Progenitor cell of endocrine pancreas (in vitro differentiated cells): ENCODE measurements around the gene GNB1L. TPM values are rescaled to one million over a fixed set of nuclear protein-coding genes. Genes with fewer than 3 reads are reported as not detected.
A peak's percentile ranks its signal among the peaks of the same experiment; 100 is the strongest.

Experiments used
- DNase-seq: peaks from one replicate; pipeline ENCODE4 v3.0.0; 2021; ENCODE audit warnings: low spot score; ENCODE audit not compliant: unreplicated experiment
- H3K27ac Mint-ChIP-seq: 2 replicates; pipeline ENCODE4 v1.8.0; 2021; ENCODE audit warnings: mild to moderate bottlenecking, moderate library complexity, mixed read lengths
- H3K27me3 Mint-ChIP-seq: 2 replicates; pipeline ENCODE4 v1.8.0; 2021; ENCODE audit warnings: mixed read lengths
- H3K36me3 Mint-ChIP-seq: 2 replicates; pipeline ENCODE4 v1.8.0; 2022; ENCODE audit warnings: mixed read lengths; ENCODE audit not compliant: insufficient read depth
- H3K4me1 Mint-ChIP-seq: 2 replicates; pipeline ENCODE4 v1.8.0; 2021; ENCODE audit warnings: low read depth, mixed read lengths
- H3K4me3 Mint-ChIP-seq: 2 replicates; pipeline ENCODE4 v1.8.0; 2021; ENCODE audit warnings: low read depth, mild to moderate bottlenecking, moderate library complexity, mixed read lengths
- H3K9me3 Mint-ChIP-seq: 2 replicates; pipeline ENCODE4 v1.8.0; 2021; ENCODE audit warnings: low read depth, mixed read lengths
- CTCF ChIP-seq: fragments of 200-600 bp; sonication (generic); IDR thresholded peaks from one replicate; pipeline ENCODE4 v1.5.0; 2021; ENCODE audit warnings: antibody characterized with exemption, mild to moderate bottlenecking; ENCODE audit not compliant: unreplicated experiment
- total RNA-seq: library from RNA; stranded (reverse); gene quantifications from 2 replicates; pipeline ENCODE4 v1.2.1, GENCODE V29; 2021

The GNB1L gene
- total RNA-seq, 1 donor from 2014 or later: 9.9 TPM

GRCh38 chr22:19753090-19753842 lies 101.4 kb downstream of the GNB1L start:
- TF ChIP-seq CTCF: peak; percentile 17
- H3K27me3 Mint-ChIP-seq: peaks cover 59% of the 10 kb centered on the region
- H3K4me3 Mint-ChIP-seq: no peak overlapping the region
- peaks cover 11% of the 10 kb centered on the region for H3K4me1 Mint-ChIP-seq
- no peak overlapping the region for H3K27ac Mint-ChIP-seq
- H3K9me3 Mint-ChIP-seq: no peaks in the 10 kb centered on the region
- H3K36me3 Mint-ChIP-seq: no peaks in the 10 kb centered on the region
- DNase-seq: no peak

GRCh38 chr22:19751497-19752245 lies 103.0 kb downstream of the GNB1L start:
- TF ChIP-seq CTCF: no peak
- H3K4me3 Mint-ChIP-seq: no peak overlapping the region
- no peak for DNase-seq
- H3K36me3 Mint-ChIP-seq: no peaks in the 10 kb centered on the region
- H3K27ac Mint-ChIP-seq: no peak overlapping the region
- H3K27me3 Mint-ChIP-seq: peaks cover 50% of the 10 kb centered on the region
- H3K4me1 Mint-ChIP-seq: peaks cover 11% of the 10 kb centered on the region
- H3K9me3 Mint-ChIP-seq: no peaks in the 10 kb centered on the region

- TF ChIP-seq CTCF: no peak
- no peaks in the 10 kb centered on the region for H3K9me3 Mint-ChIP-seq
- no peak for DNase-seq
- H3K27ac Mint-ChIP-seq: no peak overlapping the region
- H3K36me3 Mint-ChIP-seq: no peaks in the 10 kb centered on the region
- H3K4me1 Mint-ChIP-seq: peaks cover 10% of the 10 kb centered on the region
- H3K4me3 Mint-ChIP-seq: no peak overlapping the region
- H3K27me3 Mint-ChIP-seq: peaks cover 43% of the 10 kb centered on the region
Measured at GRCh38 chr22:19750507-19751490, 103.9 kb downstream of the GNB1L start.

GRCh38 chr22:19749876-19750275 lies 104.8 kb downstream of the GNB1L start:
- no peak for DNase-seq
- peaks cover 37% of the 10 kb centered on the region for H3K27me3 Mint-ChIP-seq
- peaks cover 9% of the 10 kb centered on the region for H3K4me1 Mint-ChIP-seq
- H3K36me3 Mint-ChIP-seq: no peaks in the 10 kb centered on the region
- no peak overlapping the region for H3K27ac Mint-ChIP-seq
- TF ChIP-seq CTCF: no peak
- H3K9me3 Mint-ChIP-seq: no peaks in the 10 kb centered on the region
- H3K4me3 Mint-ChIP-seq: no peak overlapping the region
